Measurements from ENCODE around the gene CCDC185.

DNA sequence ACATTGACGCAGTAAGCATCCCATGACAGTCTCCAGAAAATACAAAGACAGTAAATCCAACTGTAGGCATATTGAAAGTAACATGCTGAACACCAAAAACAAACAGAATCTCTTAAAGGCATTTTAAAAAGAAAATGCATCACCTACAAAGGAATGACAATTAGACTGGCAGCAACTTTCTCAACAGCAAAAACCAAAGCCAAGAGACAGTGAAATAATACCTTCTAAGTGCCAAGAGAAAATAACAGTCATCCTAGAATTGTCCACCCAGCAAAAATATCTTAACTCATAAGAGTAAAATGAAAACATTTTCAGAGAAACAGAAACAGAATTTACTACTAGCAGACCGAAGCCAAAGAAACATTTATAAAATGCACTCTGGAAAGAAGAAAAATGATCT lies 20.0 kb downstream of the CCDC185 start:
- TF ChIP-seq, protein P1, sequence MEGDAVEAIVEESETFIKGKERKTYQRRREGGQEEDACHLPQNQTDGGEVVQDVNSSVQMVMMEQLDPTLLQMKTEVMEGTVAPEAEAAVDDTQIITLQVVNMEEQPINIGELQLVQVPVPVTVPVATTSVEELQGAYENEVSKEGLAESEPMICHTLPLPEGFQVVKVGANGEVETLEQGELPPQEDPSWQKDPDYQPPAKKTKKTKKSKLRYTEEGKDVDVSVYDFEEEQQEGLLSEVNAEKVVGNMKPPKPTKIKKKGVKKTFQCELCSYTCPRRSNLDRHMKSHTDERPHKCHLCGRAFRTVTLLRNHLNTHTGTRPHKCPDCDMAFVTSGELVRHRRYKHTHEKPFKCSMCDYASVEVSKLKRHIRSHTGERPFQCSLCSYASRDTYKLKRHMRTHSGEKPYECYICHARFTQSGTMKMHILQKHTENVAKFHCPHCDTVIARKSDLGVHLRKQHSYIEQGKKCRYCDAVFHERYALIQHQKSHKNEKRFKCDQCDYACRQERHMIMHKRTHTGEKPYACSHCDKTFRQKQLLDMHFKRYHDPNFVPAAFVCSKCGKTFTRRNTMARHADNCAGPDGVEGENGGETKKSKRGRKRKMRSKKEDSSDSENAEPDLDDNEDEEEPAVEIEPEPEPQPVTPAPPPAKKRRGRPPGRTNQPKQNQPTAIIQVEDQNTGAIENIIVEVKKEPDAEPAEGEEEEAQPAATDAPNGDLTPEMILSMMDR (IDR thresholded peaks at IDR 0.05), result no peak
- no peak for TF ChIP-seq POLR2A (IDR thresholded peaks at IDR 0.05)

All from testis (tissue), 2 donors.